Suprapubic skin (tissue), 4 donors: Measurements from ENCODE around the gene IRAK1.

ENCODE experiments used
- EP300 ChIP-seq: sonication (generic); formaldehyde crosslinking; IDR thresholded peaks from one replicate; pipeline ENCODE4 v1.6.1; 2017; ENCODE audit warnings: antibody characterized with exemption
- POLR2AphosphoS5 ChIP-seq, 3 donors: sonication (generic); formaldehyde crosslinking; IDR thresholded peaks; one replicate each; pipeline ENCODE4 v1.6.1; 2017; ENCODE audit warnings: antibody characterized with exemption in 3 of 3
- TF ChIP-seq, protein P1 (sequence below), 2 donors: fragments of 200-600 bp in 1 of 2; fragments of 450-650 bp in 1 of 2; sonication (generic) in 1 of 2; IDR thresholded peaks; one replicate each; pipeline ENCODE4 v1.5.1; 2016 to 2019; ENCODE audit warnings: antibody characterized with exemption in 2 of 2, mild to moderate bottlenecking in 1 of 2, moderate library complexity in 1 of 2

- TF ChIP-seq, protein P1, sequence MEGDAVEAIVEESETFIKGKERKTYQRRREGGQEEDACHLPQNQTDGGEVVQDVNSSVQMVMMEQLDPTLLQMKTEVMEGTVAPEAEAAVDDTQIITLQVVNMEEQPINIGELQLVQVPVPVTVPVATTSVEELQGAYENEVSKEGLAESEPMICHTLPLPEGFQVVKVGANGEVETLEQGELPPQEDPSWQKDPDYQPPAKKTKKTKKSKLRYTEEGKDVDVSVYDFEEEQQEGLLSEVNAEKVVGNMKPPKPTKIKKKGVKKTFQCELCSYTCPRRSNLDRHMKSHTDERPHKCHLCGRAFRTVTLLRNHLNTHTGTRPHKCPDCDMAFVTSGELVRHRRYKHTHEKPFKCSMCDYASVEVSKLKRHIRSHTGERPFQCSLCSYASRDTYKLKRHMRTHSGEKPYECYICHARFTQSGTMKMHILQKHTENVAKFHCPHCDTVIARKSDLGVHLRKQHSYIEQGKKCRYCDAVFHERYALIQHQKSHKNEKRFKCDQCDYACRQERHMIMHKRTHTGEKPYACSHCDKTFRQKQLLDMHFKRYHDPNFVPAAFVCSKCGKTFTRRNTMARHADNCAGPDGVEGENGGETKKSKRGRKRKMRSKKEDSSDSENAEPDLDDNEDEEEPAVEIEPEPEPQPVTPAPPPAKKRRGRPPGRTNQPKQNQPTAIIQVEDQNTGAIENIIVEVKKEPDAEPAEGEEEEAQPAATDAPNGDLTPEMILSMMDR (IDR thresholded peaks at IDR 0.05): no peak
- no peak for TF ChIP-seq EP300
- no peak for TF ChIP-seq POLR2AphosphoS5 (IDR thresholded peaks at IDR 0.05)
Measured at GRCh38 chrX:154002215-154002719, 17.4 kb downstream of the IRAK1 start.
